KOPT-K1 (cell line): ENCODE results near the gene SLC25A21.

Experiments used
- H3K27ac ChIP-seq: fragments of 200-600 bp; sonication (generic); 2 replicates; pipeline ENCODE4 v1.5.1; 2016; ENCODE audit warnings: antibody characterized with exemption, mild to moderate bottlenecking, low read depth, low read length; ENCODE audit not compliant: poor library complexity, severe bottlenecking
- H3K36me3 ChIP-seq: fragments of 200-600 bp; sonication (generic); 2 replicates; pipeline ENCODE4 v1.5.1; 2017; ENCODE audit warnings: antibody characterized with exemption, mild to moderate bottlenecking, low read length, moderate library complexity; ENCODE audit not compliant: insufficient read depth
- H3K9me3 ChIP-seq: fragments of 200-600 bp; sonication (generic); 2 replicates; pipeline ENCODE4 v1.5.1; 2017; ENCODE audit warnings: antibody characterized with exemption, low read length, mild to moderate bottlenecking; ENCODE audit not compliant: insufficient read depth, poor library complexity, severe bottlenecking

The SLC25A21 gene

GRCh38 chr14:37035401-37035800 lies 137.0 kb downstream of the SLC25A21 start:
- no peak overlapping the region for H3K27ac ChIP-seq
- no peaks in the 10 kb centered on the region for H3K36me3 ChIP-seq
- H3K9me3 ChIP-seq, result no peaks in the 10 kb centered on the region

GRCh38 chr14:37034410-37035285 lies 137.8 kb downstream of the SLC25A21 start:
- H3K36me3 ChIP-seq, result no peaks in the 10 kb centered on the region
- no peak overlapping the region for H3K27ac ChIP-seq
- no peaks in the 10 kb centered on the region for H3K9me3 ChIP-seq

- Histone ChIP-seq H3K36me3 (no peaks in the 10 kb centered on the region), H3K9me3 (no peaks in the 10 kb centered on the region), H3K27ac (no peak overlapping the region)
Observed at GRCh38 chr14:37032863-37033262, 139.5 kb downstream of the SLC25A21 start.

- no peaks in the 10 kb centered on the region for H3K36me3 ChIP-seq
- H3K9me3 ChIP-seq, result no peaks in the 10 kb centered on the region
- H3K27ac ChIP-seq, result no peak overlapping the region
Observed at GRCh38 chr14:37027188-37027824, 145.1 kb downstream of the SLC25A21 start.

GRCh38 chr14:37023875-37024565 lies 148.4 kb downstream of the SLC25A21 start:
- Histone ChIP-seq H3K27ac (no peak overlapping the region), H3K9me3 (no peaks in the 10 kb centered on the region), H3K36me3 (no peaks in the 10 kb centered on the region)

- Histone ChIP-seq H3K9me3 (no peaks in the 10 kb centered on the region), H3K27ac (no peak overlapping the region), H3K36me3 (no peaks in the 10 kb centered on the region)
Observed at GRCh38 chr14:37021390-37021789, 151.0 kb downstream of the SLC25A21 start.

GRCh38 chr14:37019488-37019887 lies 152.9 kb downstream of the SLC25A21 start:
- Histone ChIP-seq H3K36me3 (no peaks in the 10 kb centered on the region), H3K27ac (no peak overlapping the region), H3K9me3 (no peaks in the 10 kb centered on the region)

GRCh38 chr14:37018571-37019240 lies 153.7 kb downstream of the SLC25A21 start:
- no peaks in the 10 kb centered on the region for H3K9me3 ChIP-seq
- no peak overlapping the region for H3K27ac ChIP-seq
- H3K36me3 ChIP-seq, result no peaks in the 10 kb centered on the region

GRCh38 chr14:37013078-37013477 lies 159.3 kb downstream of the SLC25A21 start:
- Histone ChIP-seq H3K9me3 (no peaks in the 10 kb centered on the region), H3K27ac (no peak overlapping the region), H3K36me3 (no peaks in the 10 kb centered on the region)

- H3K27ac ChIP-seq, result no peak overlapping the region
- no peaks in the 10 kb centered on the region for H3K9me3 ChIP-seq
- H3K36me3 ChIP-seq, result no peaks in the 10 kb centered on the region
Observed at GRCh38 chr14:36998686-36999085, 173.7 kb downstream of the SLC25A21 start.

- Histone ChIP-seq H3K27ac (no peak overlapping the region), H3K9me3 (no peaks in the 10 kb centered on the region), H3K36me3 (no peaks in the 10 kb centered on the region)
Observed at GRCh38 chr14:36997843-36998242, 174.6 kb downstream of the SLC25A21 start.

GRCh38 chr14:36996857-36997590 lies 175.4 kb downstream of the SLC25A21 start:
- H3K36me3 ChIP-seq, result no peaks in the 10 kb centered on the region
- no peak overlapping the region for H3K27ac ChIP-seq
- no peaks in the 10 kb centered on the region for H3K9me3 ChIP-seq

- Histone ChIP-seq H3K27ac (no peak overlapping the region), H3K36me3 (no peaks in the 10 kb centered on the region), H3K9me3 (no peaks in the 10 kb centered on the region)
Observed at GRCh38 chr14:36996133-36996856, 176.1 kb downstream of the SLC25A21 start.

GRCh38 chr14:36989806-36990205 lies 182.6 kb downstream of the SLC25A21 start:
- no peaks in the 10 kb centered on the region for H3K36me3 ChIP-seq
- no peak overlapping the region for H3K27ac ChIP-seq

More at GRCh38 chr14:36989806-36990205, 182.6 kb downstream of the SLC25A21 start:
- no peaks in the 10 kb centered on the region for H3K9me3 ChIP-seq
